ENCODE data around the gene ABCC2.

The ABCC2 gene

DNA sequence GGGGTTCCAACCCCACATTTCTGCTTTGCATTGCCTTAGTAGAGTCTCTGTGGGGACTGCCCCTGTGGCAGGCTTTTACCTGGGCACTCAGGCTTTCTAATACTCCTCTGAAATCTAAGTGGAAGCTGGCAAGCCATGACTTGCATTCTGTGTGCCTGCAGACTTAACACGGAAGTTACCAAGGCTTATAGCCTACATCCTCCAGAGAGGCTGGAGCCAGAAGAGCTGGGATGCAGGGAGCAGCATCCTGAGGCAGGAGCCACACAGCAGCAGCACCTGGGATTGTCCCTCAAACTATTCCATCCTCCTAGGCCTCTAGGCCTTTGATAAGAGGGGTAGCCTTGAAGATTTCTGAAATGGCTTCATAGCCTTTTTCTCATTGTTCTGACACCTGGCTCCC is 22.1 kb upstream of the ABCC2 start:
- DNase-seq (ENCODE audit: low read depth) = no peak
- no peak for TF ChIP-seq CTCF (IDR thresholded peaks at IDR 0.05; ENCODE audit: control insufficient read depth, insufficient read depth, low read depth, low read length, missing control alignments)
- H3K4me3 ChIP-seq (ENCODE audit: control insufficient read depth, low read depth, low read length) = no peak overlapping the region

DNA sequence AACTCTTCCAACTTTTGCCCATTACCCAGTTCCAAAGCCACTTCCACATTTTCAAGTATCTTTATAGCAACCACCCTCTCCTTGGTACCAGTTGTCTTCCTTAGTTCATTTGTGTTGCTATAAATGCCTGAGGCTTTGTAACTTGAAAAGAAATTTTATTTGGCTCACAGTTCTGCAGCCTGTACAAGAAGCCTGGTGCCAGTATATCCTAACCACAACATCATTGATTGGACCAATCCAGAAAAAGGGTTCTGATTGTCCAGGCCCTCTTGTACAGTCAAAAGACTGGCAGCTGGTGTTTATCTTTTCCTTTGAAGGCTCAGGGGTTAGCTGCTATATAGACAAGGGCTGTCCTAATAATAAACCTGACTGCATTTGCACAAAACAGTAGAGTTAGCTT is 21.1 kb upstream of the ABCC2 start:
- no peak for TF ChIP-seq CTCF (IDR thresholded peaks at IDR 0.05; ENCODE audit: control insufficient read depth, insufficient read depth, low read depth, low read length, missing control alignments)
- no peak overlapping the region for H3K4me3 ChIP-seq (ENCODE audit: control insufficient read depth, low read depth, low read length)
- DNase-seq (ENCODE audit: low read depth) = no peak

DNA sequence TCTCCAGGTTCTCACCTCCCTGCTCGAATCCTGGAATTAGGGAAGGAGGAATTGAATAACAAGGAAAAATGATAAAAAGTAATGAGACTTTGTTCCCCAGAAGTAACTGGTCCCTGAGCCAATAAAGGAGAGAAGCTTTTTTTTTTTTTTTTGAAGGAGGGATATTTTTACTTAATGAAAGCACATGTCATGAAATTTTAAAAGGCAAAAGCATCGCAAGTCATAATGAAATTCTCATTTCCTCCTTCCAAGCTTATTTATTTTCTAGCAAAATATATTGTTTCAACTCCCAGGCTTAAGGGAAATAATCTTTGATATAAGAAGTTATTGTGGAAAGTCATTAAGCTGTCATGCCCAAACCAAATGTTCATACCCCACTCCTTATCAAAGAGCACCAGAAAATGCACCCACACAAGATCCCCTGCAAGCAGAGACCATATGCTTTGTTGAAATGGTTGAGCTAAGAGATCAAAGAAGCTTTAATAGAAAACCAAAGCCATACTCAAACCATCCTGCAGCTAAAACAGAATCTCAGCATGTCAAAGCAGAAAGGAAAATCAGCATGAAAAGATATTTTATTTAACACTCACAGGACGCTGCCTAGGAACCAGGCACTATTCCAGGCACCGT is 16.7 kb upstream of the ABCC2 start:
- H3K4me3 ChIP-seq (ENCODE audit: control insufficient read depth, low read depth, low read length) = no peak overlapping the region
- TF ChIP-seq CTCF (IDR thresholded peaks at IDR 0.05; ENCODE audit: control insufficient read depth, insufficient read depth, low read depth, low read length, missing control alignments) = no peak
- no peak for DNase-seq (ENCODE audit: low read depth)

- DNase-seq (ENCODE audit: low read depth) = no peak
- no peak overlapping the region for H3K4me3 ChIP-seq (ENCODE audit: control insufficient read depth, low read depth, low read length)
- no peak for TF ChIP-seq CTCF (IDR thresholded peaks at IDR 0.05; ENCODE audit: control insufficient read depth, insufficient read depth, low read depth, low read length, missing control alignments)
Observed at GRCh38 chr10:99766302-99766681, 16.1 kb upstream of the ABCC2 start.

GRCh38 chr10:99767901-99768300 is 14.5 kb upstream of the ABCC2 start:
- no peak for TF ChIP-seq CTCF (IDR thresholded peaks at IDR 0.05; ENCODE audit: control insufficient read depth, insufficient read depth, low read depth, low read length, missing control alignments)
- DNase-seq (ENCODE audit: low read depth) = no peak
- H3K4me3 ChIP-seq (ENCODE audit: control insufficient read depth, low read depth, low read length) = no peak overlapping the region

- H3K4me3 ChIP-seq (ENCODE audit: control insufficient read depth, low read depth, low read length) = no peak overlapping the region
- DNase-seq (ENCODE audit: low read depth) = no peak
- TF ChIP-seq CTCF (IDR thresholded peaks at IDR 0.05; ENCODE audit: control insufficient read depth, insufficient read depth, low read depth, low read length, missing control alignments) = no peak
Observed at GRCh38 chr10:99768556-99768955, 13.9 kb upstream of the ABCC2 start.

- H3K4me3 ChIP-seq (ENCODE audit: control insufficient read depth, low read depth, low read length) = no peak overlapping the region
- DNase-seq (ENCODE audit: low read depth) = no peak
- no peak for TF ChIP-seq CTCF (IDR thresholded peaks at IDR 0.05; ENCODE audit: control insufficient read depth, insufficient read depth, low read depth, low read length, missing control alignments)
Observed at GRCh38 chr10:99769706-99770105, 12.7 kb upstream of the ABCC2 start.
